Activated CD8-positive, alpha-beta memory T cell treated with anti-CD3 and anti-CD28 coated beads, Interleukin-2, amount 10 ng/mL, durations not matched to agents 7 days and 5 days (primary cell): Measurements from ENCODE around the gene ZNF497. TPM values are rescaled to one million over a fixed set of nuclear protein-coding genes. Genes with fewer than 3 reads are reported as not detected.

Experiments
- ATAC-seq: fragments of 150-1000 bp; cut with Tn5 transposase; one replicate; pipeline ENCODE4 v1.10.0; 2021; ENCODE audit warnings: moderate library complexity
- CTCF ChIA-PET: fragments of 350-600 bp; sonication (Branson Sonifier 250); formaldehyde crosslinking; loops from one replicate; lab custom pipeline; 2021; ENCODE audit warnings: antibody characterized with exemption; lab: Charles Lee
- DNase-seq: peaks from one replicate; pipeline ENCODE4 v3.0.0-alpha.2; 2020
- H3K27ac Mint-ChIP-seq: one replicate; pipeline ENCODE4 v1.8.0; 2021; ENCODE audit warnings: mild to moderate bottlenecking, mixed read lengths
- H3K27me3 Mint-ChIP-seq: one replicate; pipeline ENCODE4 v1.8.0; 2021; ENCODE audit warnings: mixed read lengths
- H3K36me3 Mint-ChIP-seq: one replicate; pipeline ENCODE4 v1.8.0; 2021; ENCODE audit warnings: mild to moderate bottlenecking, mixed read lengths
- H3K4me1 Mint-ChIP-seq: one replicate; pipeline ENCODE4 v1.8.0; 2021; ENCODE audit warnings: mixed read lengths
- H3K4me3 Mint-ChIP-seq: one replicate; pipeline ENCODE4 v1.8.0; 2021; ENCODE audit warnings: mild to moderate bottlenecking, moderate library complexity, mixed read lengths
- H3K9me3 Mint-ChIP-seq: one replicate; pipeline ENCODE4 v1.8.0; 2022; ENCODE audit warnings: low read depth, mixed read lengths
- total RNA-seq, 2 experiments: library from RNA; stranded (reverse); gene quantifications; one replicate each; pipeline ENCODE4 v1.2.3, GENCODE V29; 2021

Gene ZNF497
- total RNA-seq, 2 experiments from 2014 or later, result 0.87 to 0.91 TPM

- no peaks in the 10 kb centered on the region for H3K9me3 Mint-ChIP-seq
- no peak overlapping the region for H3K4me3 Mint-ChIP-seq
- H3K27me3 Mint-ChIP-seq, result no peaks in the 10 kb centered on the region
- no peak for ATAC-seq
- no peaks in the 10 kb centered on the region for H3K36me3 Mint-ChIP-seq
- CTCF ChIA-PET, result interaction anchor here (1.2 kb wide), 1 partner anchor 24 kb away, joined by 3 read pairs; no protein-coding TSS in a partner anchor
- no peak overlapping the region for H3K27ac Mint-ChIP-seq
- H3K4me1 Mint-ChIP-seq, result no peaks in the 10 kb centered on the region
- DNase-seq, result no peak
Measured at GRCh38 chr19:58372311-58373133, 10.0 kb upstream of the ZNF497 start.

GRCh38 chr19:58368561-58369360 lies 6.2 kb upstream of the ZNF497 start:
- CTCF ChIA-PET, result no interaction called here
- no peak overlapping the region for H3K4me3 Mint-ChIP-seq
- H3K9me3 Mint-ChIP-seq, result no peaks in the 10 kb centered on the region
- H3K36me3 Mint-ChIP-seq, result no peaks in the 10 kb centered on the region
- H3K4me1 Mint-ChIP-seq, result peaks cover 4% of the 10 kb centered on the region
- H3K27ac Mint-ChIP-seq, result no peak overlapping the region
- no peaks in the 10 kb centered on the region for H3K27me3 Mint-ChIP-seq
- DNase-seq (no peak), ATAC-seq (no peak)

- H3K27ac Mint-ChIP-seq, result no peak overlapping the region
- H3K27me3 Mint-ChIP-seq, result no peaks in the 10 kb centered on the region
- DNase-seq, result no peak
- CTCF ChIA-PET, result no interaction called here
- peaks cover 5% of the 10 kb centered on the region for H3K4me1 Mint-ChIP-seq
- no peaks in the 10 kb centered on the region for H3K9me3 Mint-ChIP-seq
- no peaks in the 10 kb centered on the region for H3K36me3 Mint-ChIP-seq
- no peak for ATAC-seq
- H3K4me3 Mint-ChIP-seq, result no peak overlapping the region
Measured at GRCh38 chr19:58367698-58368454, 5.3 kb upstream of the ZNF497 start.

- Mint-ChIP-seq H3K27me3 (no peaks in the 10 kb centered on the region), H3K9me3 (no peaks in the 10 kb centered on the region), H3K27ac (no peak overlapping the region), H3K4me1 (peaks cover 11% of the 10 kb centered on the region), H3K4me3 (no peak overlapping the region), H3K36me3 (no peaks in the 10 kb centered on the region)
- ATAC-seq (no peak), DNase-seq (no peak)
- CTCF ChIA-PET, result no interaction called here
Measured at GRCh38 chr19:58366585-58367430, 4.3 kb upstream of the ZNF497 start.

GRCh38 chr19:58364146-58364545 lies 1.6 kb upstream of the ZNF497 start:
- Mint-ChIP-seq H3K4me3 (no peak overlapping the region), H3K9me3 (no peaks in the 10 kb centered on the region), H3K27ac (no peak overlapping the region), H3K4me1 (peaks cover 18% of the 10 kb centered on the region), H3K27me3 (no peaks in the 10 kb centered on the region), H3K36me3 (no peaks in the 10 kb centered on the region)
- CTCF ChIA-PET, result interaction anchor here (1.2 to 2.0 kb wide), 2 partner anchors 150 to 156 kb away, joined by 4 to 5 read pairs; partner anchors contain the start of gene ZBTB45
- ATAC-seq (no peak), DNase-seq (no peak)

GRCh38 chr19:58361900-58362271 lies 665 bp downstream of the ZNF497 start:
- Mint-ChIP-seq H3K4me3 (peak overlapping the region; percentile 95), H3K9me3 (no peaks in the 10 kb centered on the region), H3K27me3 (no peaks in the 10 kb centered on the region), H3K36me3 (no peaks in the 10 kb centered on the region), H3K4me1 (peaks cover 20% of the 10 kb centered on the region), H3K27ac (peak overlapping the region; percentile 90)
- ATAC-seq, result peak; percentile 16
- CTCF ChIA-PET, result interaction anchor here (1.3 to 2.4 kb wide), 7 partner anchors 14 to 178 kb away, joined by 4 to 16 read pairs (median 7); partner anchors contain the start of genes ZBTB45, ZNF274, ZNF584 and ZSCAN22
- peak; percentile 70 for DNase-seq

GRCh38 chr19:58357481-58358145 lies 4.9 kb downstream of the ZNF497 start:
- Mint-ChIP-seq H3K27ac (no peak overlapping the region), H3K4me1 (peaks cover 39% of the 10 kb centered on the region), H3K27me3 (no peaks in the 10 kb centered on the region), H3K4me3 (no peak overlapping the region), H3K9me3 (no peaks in the 10 kb centered on the region), H3K36me3 (no peaks in the 10 kb centered on the region)
- ATAC-seq, result no peak
- CTCF ChIA-PET, result interaction anchor here (1.1 kb wide), 1 partner anchor 156 kb away, joined by 3 read pairs; no protein-coding TSS in a partner anchor
- DNase-seq, result no peak

- H3K9me3 Mint-ChIP-seq, result no peaks in the 10 kb centered on the region
- peaks cover under 1% of the 10 kb centered on the region for H3K36me3 Mint-ChIP-seq
- H3K4me3 Mint-ChIP-seq, result peak overlapping the region; percentile 53
- DNase-seq (no peak), ATAC-seq (no peak)
- H3K27me3 Mint-ChIP-seq, result no peaks in the 10 kb centered on the region
- H3K27ac Mint-ChIP-seq, result peak overlapping the region; percentile 56
- H3K4me1 Mint-ChIP-seq, result peaks cover 36% of the 10 kb centered on the region
- CTCF ChIA-PET, result interaction anchor here (0.9 to 1.1 kb wide), 2 partner anchors 128 to 157 kb away, joined by 3 read pairs; partner anchors contain the start of gene ZNF544
Measured at GRCh38 chr19:58356766-58357480, 5.6 kb downstream of the ZNF497 start.

GRCh38 chr19:58355908-58356765 lies 6.4 kb downstream of the ZNF497 start:
- H3K4me3 Mint-ChIP-seq, result peak overlapping the region; percentile 53
- CTCF ChIA-PET, result interaction anchor here (0.9 to 1.1 kb wide), 2 partner anchors 128 to 158 kb away, joined by 3 read pairs; partner anchors contain the start of gene ZNF544
- peaks cover 4% of the 10 kb centered on the region for H3K36me3 Mint-ChIP-seq
- H3K27me3 Mint-ChIP-seq, result no peaks in the 10 kb centered on the region
- DNase-seq (peak; percentile 71), ATAC-seq (peak; percentile 76)
- H3K4me1 Mint-ChIP-seq, result peaks cover 30% of the 10 kb centered on the region
- H3K9me3 Mint-ChIP-seq, result no peaks in the 10 kb centered on the region
- peak overlapping the region; percentile 56 for H3K27ac Mint-ChIP-seq

GRCh38 chr19:58355215-58355796 lies 7.2 kb downstream of the ZNF497 start:
- DNase-seq (no peak), ATAC-seq (no peak)
- Mint-ChIP-seq H3K36me3 (peaks cover 7% of the 10 kb centered on the region), H3K27me3 (no peaks in the 10 kb centered on the region), H3K9me3 (no peaks in the 10 kb centered on the region), H3K4me3 (no peak overlapping the region), H3K4me1 (peaks cover 28% of the 10 kb centered on the region), H3K27ac (peak overlapping the region; percentile 46)
- CTCF ChIA-PET, result no interaction called here
